ENCODE results near the gene PARL. TPM values are rescaled to one million over a fixed set of nuclear protein-coding genes. Genes with fewer than 3 reads are reported as not detected.

The PARL gene
- total and polyA plus RNA-seq, 2 of the 13 experiments (the other 11 are each of a cell fraction or from before 2014, with no cell fraction given) = 46.3 to 58.6 TPM

DNA sequence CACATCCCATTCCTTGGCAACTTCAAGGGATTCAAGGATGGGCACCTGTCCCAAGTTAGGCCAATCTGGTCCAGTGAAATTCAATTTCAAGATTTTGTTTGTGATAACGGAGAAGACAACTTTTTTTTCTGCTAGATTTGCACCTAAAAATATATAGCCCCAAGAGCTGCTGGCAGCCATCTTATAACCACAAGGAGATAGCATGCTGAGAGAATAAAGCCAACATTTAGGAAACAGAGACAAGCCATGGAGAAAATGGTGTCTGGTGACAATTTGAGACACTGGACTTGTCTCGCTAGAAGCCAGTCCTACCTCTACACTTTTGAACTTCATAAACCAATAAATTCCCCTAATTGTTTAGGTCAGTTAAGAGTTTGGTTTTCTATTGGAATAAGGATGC is 5.4 kb downstream of the PARL start:
- BruUV-seq (replicated peaks) = no TSS peak
- no peak overlapping the region for H2AFZ ChIP-seq (ENCODE audit: low read length)
- 100% methylated on average over 2 of the region's 2 CpGs for WGBS (ENCODE audit: low lambda C conversion rate)
- in situ Hi-C loops (cut with HindIII; ENCODE audit: extremely low pct_ligation_motif_present, low pct_unique_long_range_greater_than_20kb) (loop anchor here (25.0 kb wide), 1 partner anchor 258 kb away; the partner anchor contains the start of gene EIF2B5), intact Hi-C loops (cut with micrococcal nuclease; ENCODE audit: unreplicated experiment) (no loop called here)
- TF ChIP-seq ZNF543 (CRISPR knock-in tag; IDR thresholded peaks at IDR 0.05) (no peak), ZNF7 (CRISPR knock-in tag; IDR thresholded peaks at IDR 0.05) (no peak), EEA1 (CRISPR knock-in tag; IDR thresholded peaks at IDR 0.05; ENCODE audit: borderline replicate concordance) (no peak), GTF3A (CRISPR knock-in tag; conservative IDR thresholded peaks at IDR 0.05) (no peak), FOXA3 (CRISPR knock-in tag; IDR thresholded peaks at IDR 0.05) (no peak), ZNF605 (CRISPR knock-in tag; IDR thresholded peaks at IDR 0.05) (no peak), ZNF225 (CRISPR knock-in tag; IDR thresholded peaks at IDR 0.05) (no peak), ASH2L (IDR thresholded peaks at IDR 0.05; ENCODE audit: insufficient read length, low read depth, low read length) (no peak), ARNT (IDR thresholded peaks at IDR 0.05) (no peak), RFXANK (CRISPR knock-in tag; IDR thresholded peaks at IDR 0.05) (no peak), ZMYM4 (CRISPR knock-in tag; IDR thresholded peaks at IDR 0.05) (no peak), ZNF136 (CRISPR knock-in tag; IDR thresholded peaks at IDR 0.05; ENCODE audit: low read depth) (no peak), ATRX (CRISPR knock-in tag; IDR thresholded peaks at IDR 0.05; ENCODE audit: borderline replicate concordance) (no peak), MTF2 (CRISPR knock-in tag; IDR thresholded peaks at IDR 0.05; ENCODE audit: borderline replicate concordance) (no peak), CHD4 (IDR thresholded peaks at IDR 0.05; ENCODE audit: borderline replicate concordance, low read length) (no peak)
- TF ChIP-seq, protein P1, sequence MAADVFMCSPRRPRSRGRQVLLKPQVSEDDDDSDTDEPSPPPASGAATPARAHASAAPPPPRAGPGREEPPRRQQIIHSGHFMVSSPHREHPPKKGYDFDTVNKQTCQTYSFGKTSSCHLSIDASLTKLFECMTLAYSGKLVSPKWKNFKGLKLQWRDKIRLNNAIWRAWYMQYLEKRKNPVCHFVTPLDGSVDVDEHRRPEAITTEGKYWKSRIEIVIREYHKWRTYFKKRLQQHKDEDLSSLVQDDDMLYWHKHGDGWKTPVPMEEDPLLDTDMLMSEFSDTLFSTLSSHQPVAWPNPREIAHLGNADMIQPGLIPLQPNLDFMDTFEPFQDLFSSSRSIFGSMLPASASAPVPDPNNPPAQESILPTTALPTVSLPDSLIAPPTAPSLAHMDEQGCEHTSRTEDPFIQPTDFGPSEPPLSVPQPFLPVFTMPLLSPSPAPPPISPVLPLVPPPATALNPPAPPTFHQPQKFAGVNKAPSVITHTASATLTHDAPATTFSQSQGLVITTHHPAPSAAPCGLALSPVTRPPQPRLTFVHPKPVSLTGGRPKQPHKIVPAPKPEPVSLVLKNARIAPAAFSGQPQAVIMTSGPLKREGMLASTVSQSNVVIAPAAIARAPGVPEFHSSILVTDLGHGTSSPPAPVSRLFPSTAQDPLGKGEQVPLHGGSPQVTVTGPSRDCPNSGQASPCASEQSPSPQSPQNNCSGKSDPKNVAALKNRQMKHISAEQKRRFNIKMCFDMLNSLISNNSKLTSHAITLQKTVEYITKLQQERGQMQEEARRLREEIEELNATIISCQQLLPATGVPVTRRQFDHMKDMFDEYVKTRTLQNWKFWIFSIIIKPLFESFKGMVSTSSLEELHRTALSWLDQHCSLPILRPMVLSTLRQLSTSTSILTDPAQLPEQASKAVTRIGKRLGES (CRISPR knock-in tag; IDR thresholded peaks at IDR 0.05; ENCODE audit: borderline replicate concordance) = no peak
- TF ChIP-seq, protein P2, sequence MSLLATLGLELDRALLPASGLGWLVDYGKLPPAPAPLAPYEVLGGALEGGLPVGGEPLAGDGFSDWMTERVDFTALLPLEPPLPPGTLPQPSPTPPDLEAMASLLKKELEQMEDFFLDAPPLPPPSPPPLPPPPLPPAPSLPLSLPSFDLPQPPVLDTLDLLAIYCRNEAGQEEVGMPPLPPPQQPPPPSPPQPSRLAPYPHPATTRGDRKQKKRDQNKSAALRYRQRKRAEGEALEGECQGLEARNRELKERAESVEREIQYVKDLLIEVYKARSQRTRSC (CRISPR knock-in tag; IDR thresholded peaks at IDR 0.05; ENCODE audit: low read depth) = no peak
- TF ChIP-seq, protein P3, sequence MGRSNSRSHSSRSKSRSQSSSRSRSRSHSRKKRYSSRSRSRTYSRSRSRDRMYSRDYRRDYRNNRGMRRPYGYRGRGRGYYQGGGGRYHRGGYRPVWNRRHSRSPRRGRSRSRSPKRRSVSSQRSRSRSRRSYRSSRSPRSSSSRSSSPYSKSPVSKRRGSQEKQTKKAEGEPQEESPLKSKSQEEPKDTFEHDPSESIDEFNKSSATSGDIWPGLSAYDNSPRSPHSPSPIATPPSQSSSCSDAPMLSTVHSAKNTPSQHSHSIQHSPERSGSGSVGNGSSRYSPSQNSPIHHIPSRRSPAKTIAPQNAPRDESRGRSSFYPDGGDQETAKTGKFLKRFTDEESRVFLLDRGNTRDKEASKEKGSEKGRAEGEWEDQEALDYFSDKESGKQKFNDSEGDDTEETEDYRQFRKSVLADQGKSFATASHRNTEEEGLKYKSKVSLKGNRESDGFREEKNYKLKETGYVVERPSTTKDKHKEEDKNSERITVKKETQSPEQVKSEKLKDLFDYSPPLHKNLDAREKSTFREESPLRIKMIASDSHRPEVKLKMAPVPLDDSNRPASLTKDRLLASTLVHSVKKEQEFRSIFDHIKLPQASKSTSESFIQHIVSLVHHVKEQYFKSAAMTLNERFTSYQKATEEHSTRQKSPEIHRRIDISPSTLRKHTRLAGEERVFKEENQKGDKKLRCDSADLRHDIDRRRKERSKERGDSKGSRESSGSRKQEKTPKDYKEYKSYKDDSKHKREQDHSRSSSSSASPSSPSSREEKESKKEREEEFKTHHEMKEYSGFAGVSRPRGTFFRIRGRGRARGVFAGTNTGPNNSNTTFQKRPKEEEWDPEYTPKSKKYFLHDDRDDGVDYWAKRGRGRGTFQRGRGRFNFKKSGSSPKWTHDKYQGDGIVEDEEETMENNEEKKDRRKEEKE (IDR thresholded peaks at IDR 0.05) = no peak
- no peak overlapping the region for H3K27ac ChIP-seq (ENCODE audit: extremely low read length, insufficient read depth, low read length)
- ChIA-PET POLR2A (no interaction called here), CTCF (ENCODE audit: low intra/inter-chr PET ratio, low total read pairs) (no interaction called here)
- peaks cover 81% of the 10 kb centered on the region for H3K79me2 ChIP-seq (ENCODE audit: insufficient read depth, low read length)
- no peak for FAIRE-seq
- no peaks in the 10 kb centered on the region for H3K9me3 ChIP-seq (ENCODE audit: low read length)
- H3K4me1 ChIP-seq (ENCODE audit: insufficient read depth, low read length) = peaks cover 29% of the 10 kb centered on the region
- H4K20me1 ChIP-seq (ENCODE audit: insufficient read depth, low read length) = peaks cover 18% of the 10 kb centered on the region; the same call in 1 of the 2 replicates
- H3K4me2 ChIP-seq (ENCODE audit: low read depth, low read length) = no peak overlapping the region
- no peak overlapping the region for H3K4me3 ChIP-seq (replicated peaks in 1 of 3; ENCODE audit: insufficient read depth in 1 of 3, low read depth in 2 of 3, low read length in 3 of 3)
- peaks cover 4 to 16% of the 10 kb centered on the region in 2 experiments; a peak in 4 of 5 replicates for H3K36me3 ChIP-seq (replicated peaks in 1 of 2; ENCODE audit: control insufficient read depth in 1 of 2, insufficient read depth in 2 of 2, low read length in 2 of 2)
- no peak for ATAC-seq
- no peaks in the 10 kb centered on the region; a peak in 1 of 5 replicates for H3K27me3 ChIP-seq (ENCODE audit: control insufficient read depth in 1 of 2, insufficient read depth in 2 of 2, low read length in 2 of 2)
- DNase-seq (ENCODE audit: low spot score) = no peak
- no peak overlapping the region for H3K9ac ChIP-seq (ENCODE audit: insufficient read depth, low read depth, low read length)

Data from HepG2 (cell line).